Memory B cell (primary cell): ENCODE results near the gene ITGAV.

ENCODE experiments used
- ATAC-seq: fragments of 150-1000 bp; cut with Tn5 transposase; 2 replicates; pipeline ENCODE4 v1.10.0; 2021; ENCODE audit warnings: low read depth, mild to moderate bottlenecking, moderate library complexity
- DNase-seq, 2 donors: peaks; one replicate each; pipeline ENCODE4 v3.0.0; 2022; ENCODE audit warnings: low spot score in 2 of 2
- H3K27ac Mint-ChIP-seq: one replicate; pipeline ENCODE4 v1.8.0; 2022; ENCODE audit warnings: mild to moderate bottlenecking, moderate library complexity, mixed read lengths
- H3K27me3 Mint-ChIP-seq: one replicate; pipeline ENCODE4 v1.8.0; 2022; ENCODE audit warnings: mixed read lengths
- H3K36me3 Mint-ChIP-seq: one replicate; pipeline ENCODE4 v1.8.0; 2022; ENCODE audit warnings: mild to moderate bottlenecking, mixed read lengths
- H3K4me1 Mint-ChIP-seq: one replicate; pipeline ENCODE4 v1.8.0; 2022; ENCODE audit warnings: mixed read lengths
- H3K4me3 Mint-ChIP-seq: one replicate; pipeline ENCODE4 v1.8.0; 2022; ENCODE audit warnings: mild to moderate bottlenecking, moderate library complexity, mixed read lengths
- H3K9me3 Mint-ChIP-seq: one replicate; pipeline ENCODE4 v1.8.0; 2022; ENCODE audit warnings: mixed read lengths

Gene ITGAV

DNA sequence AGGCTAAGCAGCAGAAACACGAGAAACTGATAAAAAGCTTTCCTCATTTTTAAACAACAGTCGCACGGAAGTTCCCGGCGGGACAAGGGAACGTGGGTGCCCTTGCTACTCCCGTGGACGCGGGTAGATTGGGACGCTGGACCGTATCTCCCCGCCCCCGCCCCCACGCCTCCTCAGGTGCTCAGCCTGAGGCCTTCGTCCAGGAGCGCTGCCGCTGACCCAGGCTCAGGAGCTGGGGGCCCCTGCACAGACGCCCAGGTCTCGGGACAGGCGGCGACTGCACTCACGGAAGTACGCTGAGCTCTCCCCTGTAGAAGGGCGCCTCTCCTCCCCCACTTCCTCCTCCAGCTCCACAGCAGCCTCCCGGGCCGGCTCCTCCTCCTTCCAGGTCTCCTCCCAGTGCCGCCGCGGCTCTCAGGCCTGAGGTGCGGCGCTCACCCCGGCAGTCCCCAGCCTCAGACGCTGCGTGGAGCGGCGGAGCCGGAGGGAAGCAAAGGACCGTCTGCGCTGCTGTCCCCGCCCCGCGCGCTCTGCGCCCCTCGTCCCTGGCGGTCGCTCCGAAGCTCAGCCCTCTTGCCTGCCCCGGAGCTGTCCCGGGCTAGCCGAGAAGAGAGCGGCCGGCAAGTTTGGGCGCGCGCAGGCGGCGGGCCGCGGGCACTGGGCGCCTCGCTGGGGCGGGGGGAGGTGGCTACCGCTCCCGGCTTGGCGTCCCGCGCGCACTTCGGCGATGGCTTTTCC is at the start of gene ITGAV:
TSS of gene ITGAV (plus strand) at position 445 of the 738 bp plus-strand sequence. CDS start at position 728, 283 bp downstream.
- Mint-ChIP-seq H3K4me1 (peaks cover 12% of the 10 kb centered on the region), H3K36me3 (no peaks in the 10 kb centered on the region), H3K4me3 (peak within 1 kb of the TSS; percentile 90), H3K27ac (peak within 1 kb of the TSS; percentile 94), H3K9me3 (no peaks in the 10 kb centered on the region), H3K27me3 (no peaks in the 10 kb centered on the region)
- peak; percentile 83 for ATAC-seq
- DNase-seq: peak; percentile 56 to 67

DNA sequence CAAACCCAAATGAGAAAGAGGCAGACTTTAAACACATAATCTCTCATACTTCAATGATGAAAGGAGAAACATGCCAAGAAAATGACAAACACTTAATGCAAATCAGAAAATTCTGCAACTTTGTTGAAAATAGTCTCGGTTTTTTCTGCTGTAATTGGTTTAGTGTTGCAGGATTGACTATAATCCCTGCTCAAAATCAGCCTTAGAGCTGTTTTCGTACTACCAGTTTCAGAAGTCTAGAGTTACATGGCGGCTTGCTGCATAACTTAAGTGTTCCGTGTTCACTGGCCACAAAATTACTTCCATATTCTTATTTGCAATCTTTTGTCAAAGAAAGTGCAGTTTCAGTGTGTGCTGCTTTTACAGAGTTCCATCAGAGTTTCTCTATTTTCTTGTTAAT is 48.9 kb upstream of the ITGAV start:
- DNase-seq (no peak), ATAC-seq (no peak)
- Mint-ChIP-seq H3K36me3 (no peaks in the 10 kb centered on the region), H3K4me3 (no peak overlapping the region), H3K9me3 (no peaks in the 10 kb centered on the region), H3K27ac (no peak overlapping the region), H3K27me3 (peaks cover 4% of the 10 kb centered on the region), H3K4me1 (no peaks in the 10 kb centered on the region)

DNA sequence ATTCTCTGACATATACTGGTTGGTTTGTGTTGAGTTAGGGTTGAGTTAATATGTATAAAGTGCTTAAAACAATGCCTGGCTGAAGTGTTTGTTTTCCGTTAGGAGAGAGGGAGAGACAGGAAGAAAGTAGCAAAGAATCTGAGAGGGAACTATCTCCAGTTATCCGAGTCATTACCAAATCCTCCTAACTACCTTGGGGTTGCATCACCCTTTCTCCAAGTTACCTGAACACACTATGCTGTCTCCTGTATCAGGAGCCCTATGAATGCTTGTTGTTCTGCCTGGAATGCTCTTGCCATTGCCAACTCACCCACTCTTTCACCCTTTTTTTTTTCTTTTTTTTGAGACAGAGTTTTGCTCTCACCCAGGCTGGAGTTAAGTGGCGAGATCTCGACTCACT is 47.9 kb upstream of the ITGAV start:
- Mint-ChIP-seq H3K4me3 (no peak overlapping the region), H3K4me1 (no peaks in the 10 kb centered on the region), H3K36me3 (no peaks in the 10 kb centered on the region), H3K27me3 (peaks cover 2% of the 10 kb centered on the region), H3K27ac (no peak overlapping the region), H3K9me3 (no peaks in the 10 kb centered on the region)
- DNase-seq: no peak
- ATAC-seq: no peak

DNA sequence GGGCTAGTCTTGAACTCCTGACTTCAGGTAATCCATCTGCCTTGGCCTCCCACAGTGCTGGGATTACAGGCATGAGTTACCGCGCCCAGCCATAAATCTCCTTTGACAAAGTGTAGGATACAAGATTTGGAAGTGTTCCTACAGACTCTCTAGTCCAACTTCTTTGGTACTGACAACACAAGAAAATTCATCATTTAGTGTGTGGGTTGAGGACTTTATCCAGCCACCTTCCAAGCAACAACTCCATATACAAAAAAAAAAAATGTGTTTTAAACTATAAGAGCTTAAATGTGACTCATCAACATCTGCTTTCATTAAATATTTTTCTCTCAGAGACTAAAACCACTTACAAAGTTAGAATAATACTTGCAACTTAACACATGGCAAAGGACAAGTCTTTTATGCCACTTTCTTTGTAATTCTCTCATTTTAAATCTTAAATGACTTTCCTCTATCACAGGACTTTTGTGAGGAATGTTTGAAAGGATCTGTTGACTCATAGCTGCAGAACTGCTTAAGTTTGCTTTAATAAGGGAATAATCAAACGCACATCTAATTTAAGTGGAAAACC is 46.2 kb upstream of the ITGAV start:
- DNase-seq (no peak), ATAC-seq (no peak)
- Mint-ChIP-seq H3K4me1 (no peaks in the 10 kb centered on the region), H3K4me3 (no peak overlapping the region), H3K27me3 (peaks cover 2% of the 10 kb centered on the region), H3K36me3 (no peaks in the 10 kb centered on the region), H3K27ac (no peak overlapping the region), H3K9me3 (no peaks in the 10 kb centered on the region)

DNA sequence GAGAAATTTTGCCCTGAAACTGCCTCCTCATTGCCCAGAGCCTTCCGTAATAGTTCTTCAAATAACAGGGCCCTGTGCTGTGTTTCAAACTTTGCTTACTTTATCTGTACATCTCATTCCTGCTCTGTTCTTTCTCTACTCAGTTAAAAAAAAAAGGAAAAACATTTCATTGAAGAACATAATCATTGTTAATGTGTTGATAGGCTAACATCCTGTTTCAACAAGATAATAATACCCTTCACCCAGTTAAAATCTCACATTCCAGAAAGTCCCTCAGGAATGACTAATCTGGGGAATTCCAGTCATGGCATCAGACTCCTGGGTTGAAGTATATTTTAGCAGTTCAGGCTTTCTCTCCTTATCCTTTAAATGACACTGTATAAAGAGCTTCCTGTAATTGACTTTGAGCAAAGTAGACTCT is 45.6 kb upstream of the ITGAV start:
- peaks cover 2% of the 10 kb centered on the region for H3K27me3 Mint-ChIP-seq
- no peaks in the 10 kb centered on the region for H3K4me1 Mint-ChIP-seq
- ATAC-seq (no peak), DNase-seq (no peak)
- no peak overlapping the region for H3K27ac Mint-ChIP-seq
- H3K9me3 Mint-ChIP-seq: no peaks in the 10 kb centered on the region
- no peak overlapping the region for H3K4me3 Mint-ChIP-seq
- H3K36me3 Mint-ChIP-seq: no peaks in the 10 kb centered on the region

DNA sequence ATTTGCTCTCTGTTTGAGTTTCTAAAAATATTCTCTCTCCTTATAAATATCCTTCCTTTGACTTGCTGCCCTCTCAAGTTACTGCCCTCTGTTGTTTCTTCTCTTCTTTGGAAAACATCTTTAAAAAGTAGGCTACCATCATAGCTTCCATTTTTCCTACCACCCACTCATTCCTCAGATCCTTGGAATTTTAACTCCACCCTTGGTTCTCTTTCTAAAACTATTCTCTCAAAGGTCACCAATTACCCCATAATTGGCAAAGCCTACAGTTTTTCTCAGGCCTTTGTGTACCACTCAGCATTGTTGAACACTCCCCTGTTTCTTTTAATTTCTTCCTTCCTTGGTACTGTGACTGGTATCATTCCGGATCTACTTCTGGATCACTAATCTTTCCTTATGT is 43.0 kb upstream of the ITGAV start:
- no peak for ATAC-seq
- no peak for DNase-seq

DNA sequence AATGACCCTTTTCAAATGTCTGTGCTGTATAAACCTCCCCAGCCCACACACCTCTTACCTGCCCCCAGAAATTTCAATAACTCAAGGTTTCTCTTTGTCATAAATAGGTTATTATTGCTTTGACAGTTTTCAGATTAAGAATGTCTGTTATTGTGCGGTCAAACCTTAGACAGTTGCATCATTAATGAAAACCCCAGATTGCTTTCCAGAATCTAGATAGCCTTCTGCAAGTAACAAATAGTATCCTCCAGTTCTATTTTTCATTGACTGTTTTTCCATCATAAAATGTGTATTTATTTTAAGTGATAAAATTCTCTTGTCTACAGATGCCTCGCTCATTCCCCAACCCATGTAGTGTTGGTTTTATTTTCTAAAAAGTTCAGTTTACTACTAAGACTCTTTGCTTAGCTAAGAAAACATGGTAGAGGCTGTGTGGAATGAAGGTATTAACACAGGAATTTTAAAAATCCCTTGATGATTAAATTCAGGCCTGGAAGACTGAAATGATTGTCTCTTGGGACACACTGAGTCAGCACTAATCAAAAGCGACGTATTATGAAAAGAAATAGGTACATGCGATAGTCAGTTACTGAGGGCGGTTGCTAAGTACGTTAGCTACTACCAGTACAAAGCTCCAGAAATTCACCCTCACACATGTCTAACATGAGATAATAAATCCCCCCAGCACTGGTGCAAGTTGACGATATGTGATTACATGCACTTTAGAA is 38.4 kb upstream of the ITGAV start:
- Mint-ChIP-seq H3K9me3 (no peaks in the 10 kb centered on the region), H3K27ac (no peak overlapping the region), H3K4me3 (no peak overlapping the region), H3K4me1 (no peaks in the 10 kb centered on the region), H3K36me3 (peaks cover 4% of the 10 kb centered on the region), H3K27me3 (peaks cover 5% of the 10 kb centered on the region)
- no peak for ATAC-seq
- DNase-seq: no peak

More for the DNA sequence above, 43.0 kb upstream of the ITGAV start:
- no peaks in the 10 kb centered on the region for H3K9me3 Mint-ChIP-seq
- H3K4me3 Mint-ChIP-seq: no peak overlapping the region
- no peaks in the 10 kb centered on the region for H3K4me1 Mint-ChIP-seq
- H3K27ac Mint-ChIP-seq: no peak overlapping the region
- H3K36me3 Mint-ChIP-seq: peaks cover 2% of the 10 kb centered on the region
- peaks cover 2% of the 10 kb centered on the region for H3K27me3 Mint-ChIP-seq

DNA sequence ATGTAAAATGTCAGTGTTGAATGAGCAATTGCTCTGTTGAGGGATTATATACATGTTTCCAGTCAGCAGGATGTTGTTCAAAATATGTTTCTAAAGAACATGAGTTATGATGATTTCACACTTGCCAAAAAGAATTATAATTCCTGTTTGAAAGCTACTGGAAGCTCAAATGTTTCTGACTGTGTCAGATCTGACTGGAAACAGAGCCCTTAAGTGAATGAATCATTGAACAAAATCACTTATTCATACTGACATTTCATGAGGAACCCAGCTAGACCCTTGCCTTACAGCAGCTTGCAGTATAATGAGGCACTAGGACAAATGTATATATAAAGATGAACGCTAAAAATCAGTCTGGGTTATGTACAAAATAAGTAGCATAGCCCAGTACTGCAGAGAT is 35.4 kb upstream of the ITGAV start:
- no peaks in the 10 kb centered on the region for H3K4me1 Mint-ChIP-seq
- no peak overlapping the region for H3K27ac Mint-ChIP-seq
- H3K27me3 Mint-ChIP-seq: peaks cover 5% of the 10 kb centered on the region
- H3K9me3 Mint-ChIP-seq: no peaks in the 10 kb centered on the region
- H3K4me3 Mint-ChIP-seq: no peak overlapping the region
- DNase-seq (no peak), ATAC-seq (no peak)
- peaks cover 4% of the 10 kb centered on the region for H3K36me3 Mint-ChIP-seq

DNA sequence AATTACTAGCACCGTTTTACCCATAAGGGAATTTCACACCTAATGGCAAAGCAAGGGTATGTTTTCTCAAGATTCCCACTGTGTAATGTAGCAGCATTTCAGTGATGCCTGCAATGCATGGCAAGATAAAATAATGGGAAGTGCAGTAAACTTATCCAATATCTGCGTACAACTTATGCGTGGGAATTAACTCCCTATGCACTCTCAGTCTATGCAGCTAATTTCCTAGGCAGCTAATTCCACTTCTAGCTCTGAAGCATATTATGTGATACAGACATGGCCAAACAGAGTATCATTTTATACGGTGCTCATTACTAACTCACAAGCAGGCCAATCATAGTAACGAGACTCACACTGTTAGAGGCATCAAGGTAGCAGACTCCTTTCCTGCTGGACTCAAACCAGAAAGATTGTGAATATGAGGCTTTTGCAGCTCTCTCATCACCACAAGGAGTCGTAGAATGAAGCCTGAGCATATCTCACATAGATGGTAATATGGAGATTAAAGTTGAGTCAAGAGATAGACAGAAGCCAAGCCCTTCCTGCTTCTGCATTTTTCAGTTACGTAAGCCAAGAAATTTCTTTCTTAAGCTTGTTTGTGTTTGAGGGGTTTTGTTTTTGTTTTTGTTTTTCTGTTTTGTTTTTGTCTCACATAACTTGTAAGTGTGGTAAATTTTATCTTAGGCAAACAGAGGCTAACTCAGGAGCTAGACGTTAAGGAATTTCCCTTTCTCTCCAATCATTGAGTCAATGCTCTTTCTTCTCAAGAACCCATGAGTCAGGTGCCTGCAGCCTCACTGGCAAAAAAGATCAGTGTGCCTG is 34.8 kb upstream of the ITGAV start:
- DNase-seq (no peak), ATAC-seq (no peak)
- no peak overlapping the region for H3K4me3 Mint-ChIP-seq
- no peak overlapping the region for H3K27ac Mint-ChIP-seq
- H3K4me1 Mint-ChIP-seq: no peaks in the 10 kb centered on the region
- no peaks in the 10 kb centered on the region for H3K9me3 Mint-ChIP-seq
- peaks cover 4% of the 10 kb centered on the region for H3K27me3 Mint-ChIP-seq
- H3K36me3 Mint-ChIP-seq: peaks cover 4% of the 10 kb centered on the region

DNA sequence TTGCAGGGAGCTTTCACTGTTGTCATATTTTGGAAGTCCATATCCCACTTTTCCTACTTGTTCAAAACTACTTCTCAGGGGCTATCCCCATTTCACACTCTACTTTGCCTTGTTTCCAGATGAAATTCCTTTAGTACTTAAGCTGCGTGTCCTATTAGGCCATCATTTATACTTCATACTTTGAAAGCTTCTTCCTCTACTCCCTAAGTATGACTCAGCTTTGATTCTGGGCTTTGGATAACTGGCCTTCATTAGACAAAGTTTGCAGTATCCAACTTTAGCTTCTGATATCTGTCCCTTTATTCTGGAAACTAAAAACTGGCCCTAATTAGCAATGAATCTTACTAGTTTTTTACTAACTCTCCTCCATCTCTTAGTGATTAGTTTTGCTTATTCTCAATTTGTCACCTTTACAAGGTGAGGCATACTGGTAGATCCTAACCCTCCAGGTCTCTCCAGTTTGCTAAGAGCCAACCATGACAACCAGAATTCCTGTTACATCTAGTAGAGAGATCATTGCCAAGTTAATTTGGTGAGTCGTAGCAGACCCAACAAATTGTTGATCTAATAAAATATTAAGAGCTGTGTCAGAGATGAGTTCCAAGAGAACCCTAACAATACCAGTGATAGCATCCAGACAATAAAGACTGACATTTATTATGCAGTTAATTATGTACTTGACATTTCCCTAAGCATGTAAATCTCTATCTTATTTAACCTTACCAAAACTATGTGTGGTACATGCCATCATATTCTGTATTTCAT is 31.2 kb upstream of the ITGAV start:
- DNase-seq (no peak), ATAC-seq (no peak)
- Mint-ChIP-seq H3K27ac (no peak overlapping the region), H3K4me1 (no peaks in the 10 kb centered on the region), H3K9me3 (peaks cover 3% of the 10 kb centered on the region), H3K36me3 (peaks cover 2% of the 10 kb centered on the region), H3K27me3 (peaks cover 4% of the 10 kb centered on the region), H3K4me3 (no peak overlapping the region)

DNA sequence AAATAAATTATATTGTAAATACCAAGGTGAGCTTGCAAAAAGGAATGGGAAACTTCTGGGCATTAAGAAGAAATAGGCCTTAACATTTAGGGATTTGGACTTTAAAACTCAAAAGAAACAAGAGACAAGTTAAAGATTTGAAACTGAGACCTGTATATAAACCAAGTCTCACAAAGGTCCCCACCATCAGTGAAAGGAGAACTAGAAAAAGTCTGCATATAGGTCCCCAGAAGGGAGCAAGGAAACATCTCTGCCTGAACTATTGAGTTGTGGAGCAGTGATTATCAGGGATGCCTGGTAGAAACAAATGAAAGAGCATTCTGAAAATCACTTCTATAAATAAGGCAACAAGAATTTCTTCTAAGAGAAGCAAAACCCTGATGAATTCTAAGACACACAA is 30.5 kb upstream of the ITGAV start:
- H3K4me1 Mint-ChIP-seq: no peaks in the 10 kb centered on the region
- H3K27me3 Mint-ChIP-seq: peaks cover 4% of the 10 kb centered on the region
- peaks cover 2% of the 10 kb centered on the region for H3K36me3 Mint-ChIP-seq
- H3K4me3 Mint-ChIP-seq: no peak overlapping the region
- ATAC-seq (no peak), DNase-seq (no peak)
- no peak overlapping the region for H3K27ac Mint-ChIP-seq
- H3K9me3 Mint-ChIP-seq: peaks cover 3% of the 10 kb centered on the region

DNA sequence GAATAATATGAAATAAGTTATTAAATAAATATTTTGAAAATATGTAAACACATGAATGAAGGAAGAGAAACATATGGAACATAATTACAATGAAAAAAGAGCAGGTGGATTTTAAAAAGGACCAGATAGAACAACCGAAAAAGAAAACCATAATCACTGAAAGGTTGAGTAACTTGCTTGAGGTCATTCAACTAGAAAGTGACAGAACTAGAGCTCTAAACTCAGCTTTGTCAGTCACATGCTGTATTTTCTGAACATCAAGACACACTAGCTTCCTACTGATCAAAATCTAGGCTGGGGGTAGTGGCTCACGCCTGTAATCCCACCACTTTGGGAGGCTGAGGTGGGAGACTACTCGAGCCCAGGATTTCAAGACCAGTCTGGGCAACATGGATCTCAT is 30.0 kb upstream of the ITGAV start:
- ATAC-seq (no peak), DNase-seq (no peak)
- H3K4me3 Mint-ChIP-seq: no peak overlapping the region
- peaks cover 3% of the 10 kb centered on the region for H3K9me3 Mint-ChIP-seq
- H3K27ac Mint-ChIP-seq: no peak overlapping the region
- H3K4me1 Mint-ChIP-seq: no peaks in the 10 kb centered on the region
- H3K36me3 Mint-ChIP-seq: peaks cover 2% of the 10 kb centered on the region
- H3K27me3 Mint-ChIP-seq: peaks cover 4% of the 10 kb centered on the region

DNA sequence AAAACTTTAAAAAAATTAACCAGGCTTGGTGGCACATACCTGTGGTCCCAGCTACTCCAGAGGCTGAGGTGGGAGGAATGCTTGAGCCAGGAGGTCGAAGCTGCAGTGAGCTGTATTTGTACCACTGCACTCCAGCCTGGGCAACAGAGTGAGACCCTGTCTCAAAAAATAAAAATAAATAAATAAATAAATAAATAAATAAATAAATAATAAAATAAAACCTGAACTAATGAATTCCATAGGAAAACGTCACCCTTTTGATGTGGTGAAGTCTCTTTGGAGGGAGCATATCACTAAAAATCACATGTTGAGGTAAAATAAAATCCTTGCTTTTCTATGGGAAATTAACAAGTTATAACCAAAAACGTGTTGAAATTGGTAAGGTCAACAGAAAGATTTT is 29.6 kb upstream of the ITGAV start:
- no peaks in the 10 kb centered on the region for H3K4me1 Mint-ChIP-seq
- peaks cover 2% of the 10 kb centered on the region for H3K36me3 Mint-ChIP-seq
- H3K27ac Mint-ChIP-seq: no peak overlapping the region
- H3K9me3 Mint-ChIP-seq: peaks cover 3% of the 10 kb centered on the region
- no peak overlapping the region for H3K4me3 Mint-ChIP-seq
- ATAC-seq (no peak), DNase-seq (no peak)
- H3K27me3 Mint-ChIP-seq: peaks cover 4% of the 10 kb centered on the region
